HEK293 (cell line): Measurements from ENCODE around the gene INTS7.

Experiments used
- CTCF ChIA-PET: fragments of 350-600 bp; formaldehyde crosslinking; extraction: SDS; loops from one replicate; lab custom pipeline; 2021; ENCODE audit warnings: antibody characterized with exemption; lab: Yijun Ruan, JAX
- POLR2A ChIA-PET: fragments of 300-600 bp; formaldehyde crosslinking; extraction: SDS; loops from one replicate; lab custom pipeline; 2020; ENCODE audit warnings: antibody characterized with exemption, inconsistent platforms; lab: Yijun Ruan, JAX
- H3K27ac ChIP-seq: fragments of 200-500 bp; sonication (Bioruptor generic); 2 replicates; pipeline ENCODE4 v1.5.1; 2014; ENCODE audit warnings: low read depth, low read length, control low read depth, inconsistent platforms; ENCODE audit errors: extremely low read depth
- H3K36me3 ChIP-seq, 2 experiments: fragments of 200-500 bp in 1 of 2; sonication (Bioruptor generic) in 1 of 2; 1 replicate in 1 of 2; 2 replicates in 1 of 2; pipeline ENCODE4 v1.5.1; 2014 to 2017; ENCODE audit warnings: inconsistent platforms in 2 of 2, low read length in 2 of 2; ENCODE audit not compliant: control insufficient read depth in 2 of 2, insufficient read depth in 1 of 2
- H3K4me1 ChIP-seq: fragments of 200-500 bp; sonication (Bioruptor generic); 2 replicates; pipeline ENCODE4 v1.5.1; 2014; ENCODE audit warnings: mild to moderate bottlenecking, low read length, inconsistent platforms; ENCODE audit not compliant: control insufficient read depth, insufficient read depth
- H3K4me3 ChIP-seq: 2 replicates; pipeline ENCODE4 v1.5.1; 2011; ENCODE audit warnings: low read depth, mild to moderate bottlenecking, control low read depth, low read length, moderate library complexity
- H3K9me3 ChIP-seq: fragments of 200-500 bp; sonication (Bioruptor generic); 2 replicates; pipeline ENCODE4 v1.5.1; 2014; ENCODE audit warnings: low read depth, low read length, inconsistent platforms; ENCODE audit not compliant: control insufficient read depth, insufficient read depth
- GLIS1 ChIP-seq: fragments of 450-650 bp; formaldehyde crosslinking; IDR thresholded peaks from 2 replicates; pipeline ENCODE4 v1.5.1; 2016; ENCODE audit warnings: missing biosample characterization, missing genetic modification characterization
- KLF7 ChIP-seq: fragments of 450-650 bp; formaldehyde crosslinking; IDR thresholded peaks from 2 replicates; pipeline ENCODE4 v1.5.1; 2016; ENCODE audit warnings: missing biosample characterization, missing genetic modification characterization, borderline replicate concordance
- YY2 ChIP-seq: fragments of 450-650 bp; formaldehyde crosslinking; IDR thresholded peaks from 2 replicates; pipeline ENCODE4 v1.5.1; 2016; ENCODE audit warnings: missing biosample characterization, missing genetic modification characterization
- ZNF132 ChIP-seq: fragments of 450-650 bp; formaldehyde crosslinking; IDR thresholded peaks from 2 replicates; pipeline ENCODE4 v1.5.1; 2017; ENCODE audit warnings: missing biosample characterization, missing genetic modification characterization, borderline replicate concordance
- ZNF138 ChIP-seq: fragments of 450-650 bp; formaldehyde crosslinking; IDR thresholded peaks from 2 replicates; pipeline ENCODE4 v1.5.1; 2016; ENCODE audit warnings: missing biosample characterization, missing genetic modification characterization, borderline replicate concordance
- ZNF169 ChIP-seq: fragments of 450-650 bp; formaldehyde crosslinking; IDR thresholded peaks from 2 replicates; pipeline ENCODE4 v1.5.1; 2016; ENCODE audit warnings: missing biosample characterization, missing genetic modification characterization
- ZNF223 ChIP-seq: fragments of 450-650 bp; formaldehyde crosslinking; IDR thresholded peaks from 2 replicates; pipeline ENCODE4 v1.5.1; 2016; ENCODE audit warnings: missing biosample characterization, missing genetic modification characterization
- ZNF239 ChIP-seq: fragments of 450-650 bp; formaldehyde crosslinking; IDR thresholded peaks from 2 replicates; pipeline ENCODE4 v1.5.1; 2016; ENCODE audit warnings: missing biosample characterization, missing genetic modification characterization
- ZNF248 ChIP-seq: fragments of 450-650 bp; formaldehyde crosslinking; IDR thresholded peaks from 2 replicates; pipeline ENCODE4 v1.5.1; 2017; ENCODE audit warnings: missing biosample characterization, missing genetic modification characterization
- ZNF311 ChIP-seq: fragments of 450-650 bp; formaldehyde crosslinking; IDR thresholded peaks from 2 replicates; pipeline ENCODE4 v1.5.1; 2017; ENCODE audit warnings: missing biosample characterization, missing genetic modification characterization, borderline replicate concordance
- ZNF324 ChIP-seq: fragments of 450-650 bp; formaldehyde crosslinking; IDR thresholded peaks from 2 replicates; pipeline ENCODE4 v1.5.1; 2016; ENCODE audit warnings: missing biosample characterization, missing genetic modification characterization
- ZNF335 ChIP-seq: fragments of 450-650 bp; formaldehyde crosslinking; conservative IDR thresholded peaks from 2 replicates; pipeline ENCODE4 v1.5.1; 2016; ENCODE audit warnings: missing biosample characterization, missing genetic modification characterization
- ZNF341 ChIP-seq: fragments of 450-650 bp; formaldehyde crosslinking; IDR thresholded peaks from 2 replicates; pipeline ENCODE4; 2016; ENCODE audit warnings: low read depth, missing biosample characterization, missing genetic modification characterization
- ZNF529 ChIP-seq: fragments of 450-650 bp; formaldehyde crosslinking; IDR thresholded peaks from 2 replicates; pipeline ENCODE4 v1.5.1; 2017; ENCODE audit warnings: missing genetic modification characterization, missing biosample characterization; ENCODE audit not compliant: insufficient replicate concordance
- ZNF624 ChIP-seq: fragments of 450-650 bp; formaldehyde crosslinking; IDR thresholded peaks from 2 replicates; pipeline ENCODE4 v1.5.1; 2017; ENCODE audit warnings: missing biosample characterization, missing genetic modification characterization
- ZNF670 ChIP-seq: fragments of 450-650 bp; formaldehyde crosslinking; IDR thresholded peaks from 2 replicates; pipeline ENCODE4 v1.5.1; 2016; ENCODE audit warnings: missing biosample characterization, missing genetic modification characterization, low read depth
- ZNF707 ChIP-seq: fragments of 450-650 bp; formaldehyde crosslinking; IDR thresholded peaks from 2 replicates; pipeline ENCODE4 v1.5.1; 2016; ENCODE audit warnings: missing biosample characterization, missing genetic modification characterization
- ZNF768 ChIP-seq: fragments of 450-650 bp; formaldehyde crosslinking; IDR thresholded peaks from 2 replicates; pipeline ENCODE4 v1.5.1; 2018; ENCODE audit warnings: missing biosample characterization, mild to moderate bottlenecking, missing genetic modification characterization
- ZNF830 ChIP-seq: fragments of 450-650 bp; IDR thresholded peaks from 2 replicates; pipeline ENCODE4 v1.5.0; 2018; ENCODE audit warnings: missing biosample characterization, missing genetic modification characterization, low read depth, mild to moderate bottlenecking, moderate library complexity
- ZSCAN16 ChIP-seq: fragments of 450-650 bp; formaldehyde crosslinking; IDR thresholded peaks from 2 replicates; pipeline ENCODE4 v1.5.1; 2016; ENCODE audit warnings: missing biosample characterization, missing genetic modification characterization
- ZXDB ChIP-seq: fragments of 450-650 bp; formaldehyde crosslinking; IDR thresholded peaks from 2 replicates; pipeline ENCODE4 v1.5.1; 2016; ENCODE audit warnings: missing biosample characterization, missing genetic modification characterization
- TF ChIP-seq, protein P1 (sequence below): fragments of 450-650 bp; formaldehyde crosslinking; IDR thresholded peaks from 2 replicates; pipeline ENCODE4 v1.5.1; 2017; ENCODE audit warnings: missing biosample characterization, missing genetic modification characterization
- TF ChIP-seq, protein P2 (sequence below): fragments of 450-650 bp; formaldehyde crosslinking; IDR thresholded peaks from 2 replicates; pipeline ENCODE4 v1.5.1; 2017; ENCODE audit warnings: missing biosample characterization, missing genetic modification characterization
- TF ChIP-seq, protein P3 (sequence below): fragments of 450-650 bp; formaldehyde crosslinking; IDR thresholded peaks from 2 replicates; pipeline ENCODE4 v1.5.1; 2016; ENCODE audit warnings: missing biosample characterization, missing genetic modification characterization, low read depth
- TF ChIP-seq, protein P4 (sequence below): fragments of 450-650 bp; formaldehyde crosslinking; IDR thresholded peaks from 2 replicates; pipeline ENCODE4 v1.5.1; 2016; ENCODE audit warnings: missing biosample characterization, missing genetic modification characterization, borderline replicate concordance

INTS7 gene

DNA sequence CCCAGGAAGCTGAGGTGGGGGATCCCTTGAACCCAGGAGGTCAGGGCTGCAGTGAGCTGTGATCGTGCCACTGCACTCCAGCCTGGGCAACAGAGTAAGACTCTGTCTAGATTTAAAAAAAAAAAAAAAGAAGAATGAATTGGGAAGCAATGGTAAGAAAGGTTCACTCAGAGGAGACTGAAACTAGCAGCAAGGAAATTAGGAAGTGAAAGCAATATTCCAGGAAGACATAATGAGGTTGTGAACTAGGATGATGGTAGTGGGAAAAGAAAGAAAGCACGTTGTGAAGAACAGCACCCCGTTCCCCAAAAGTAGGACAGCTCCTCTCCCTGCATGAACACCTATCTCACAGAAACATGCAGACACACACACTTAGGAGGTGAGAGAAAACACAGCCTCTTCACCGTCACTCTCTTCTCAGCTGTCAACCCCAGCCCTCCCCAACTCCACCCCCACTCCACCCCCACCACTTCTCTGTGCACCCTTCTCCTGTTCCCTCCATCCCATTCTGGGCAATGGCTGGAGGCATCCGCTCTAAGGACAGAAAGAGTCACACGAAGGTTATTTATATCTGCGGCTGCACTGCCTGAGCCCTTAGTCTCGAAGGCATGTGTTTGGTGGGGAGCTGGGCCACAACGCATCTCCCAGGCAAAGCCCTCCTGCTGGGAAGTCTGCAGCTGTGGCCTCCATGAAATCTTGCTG is 103.0 kb downstream of the INTS7 start:
- Histone ChIP-seq H3K36me3 (no peaks in the 10 kb centered on the region), H3K9me3 (no peaks in the 10 kb centered on the region), H3K4me3 (no peak overlapping the region), H3K27ac (no peak overlapping the region), H3K4me1 (peaks cover 5% of the 10 kb centered on the region; the same call in 1 of the 2 replicates)
- ChIA-PET POLR2A (no interaction called here), CTCF (no interaction called here)
- TF ChIP-seq ZNF768 (tag by site-specific recombination) (no peak), ZNF670 (tag by site-specific recombination) (no peak), ZSCAN16 (tag by site-specific recombination) (no peak), ZNF707 (tag by site-specific recombination) (no peak), ZNF324 (no peak), GLIS1 (tag by site-specific recombination) (no peak), ZNF138 (tag by site-specific recombination) (no peak), ZNF132 (tag by site-specific recombination) (no peak), ZNF248 (tag by site-specific recombination) (no peak), ZNF311 (tag by site-specific recombination) (no peak), ZXDB (tag by site-specific recombination) (no peak), ZNF830 (tag by site-specific recombination) (no peak), ZNF624 (no peak)
- TF ChIP-seq, protein P1, sequence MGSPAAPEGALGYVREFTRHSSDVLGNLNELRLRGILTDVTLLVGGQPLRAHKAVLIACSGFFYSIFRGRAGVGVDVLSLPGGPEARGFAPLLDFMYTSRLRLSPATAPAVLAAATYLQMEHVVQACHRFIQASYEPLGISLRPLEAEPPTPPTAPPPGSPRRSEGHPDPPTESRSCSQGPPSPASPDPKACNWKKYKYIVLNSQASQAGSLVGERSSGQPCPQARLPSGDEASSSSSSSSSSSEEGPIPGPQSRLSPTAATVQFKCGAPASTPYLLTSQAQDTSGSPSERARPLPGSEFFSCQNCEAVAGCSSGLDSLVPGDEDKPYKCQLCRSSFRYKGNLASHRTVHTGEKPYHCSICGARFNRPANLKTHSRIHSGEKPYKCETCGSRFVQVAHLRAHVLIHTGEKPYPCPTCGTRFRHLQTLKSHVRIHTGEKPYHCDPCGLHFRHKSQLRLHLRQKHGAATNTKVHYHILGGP (tag by site-specific recombination): no peak
- TF ChIP-seq, protein P2, sequence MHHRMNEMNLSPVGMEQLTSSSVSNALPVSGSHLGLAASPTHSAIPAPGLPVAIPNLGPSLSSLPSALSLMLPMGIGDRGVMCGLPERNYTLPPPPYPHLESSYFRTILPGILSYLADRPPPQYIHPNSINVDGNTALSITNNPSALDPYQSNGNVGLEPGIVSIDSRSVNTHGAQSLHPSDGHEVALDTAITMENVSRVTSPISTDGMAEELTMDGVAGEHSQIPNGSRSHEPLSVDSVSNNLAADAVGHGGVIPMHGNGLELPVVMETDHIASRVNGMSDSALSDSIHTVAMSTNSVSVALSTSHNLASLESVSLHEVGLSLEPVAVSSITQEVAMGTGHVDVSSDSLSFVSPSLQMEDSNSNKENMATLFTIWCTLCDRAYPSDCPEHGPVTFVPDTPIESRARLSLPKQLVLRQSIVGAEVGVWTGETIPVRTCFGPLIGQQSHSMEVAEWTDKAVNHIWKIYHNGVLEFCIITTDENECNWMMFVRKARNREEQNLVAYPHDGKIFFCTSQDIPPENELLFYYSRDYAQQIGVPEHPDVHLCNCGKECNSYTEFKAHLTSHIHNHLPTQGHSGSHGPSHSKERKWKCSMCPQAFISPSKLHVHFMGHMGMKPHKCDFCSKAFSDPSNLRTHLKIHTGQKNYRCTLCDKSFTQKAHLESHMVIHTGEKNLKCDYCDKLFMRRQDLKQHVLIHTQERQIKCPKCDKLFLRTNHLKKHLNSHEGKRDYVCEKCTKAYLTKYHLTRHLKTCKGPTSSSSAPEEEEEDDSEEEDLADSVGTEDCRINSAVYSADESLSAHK (tag by site-specific recombination): no peak

DNA sequence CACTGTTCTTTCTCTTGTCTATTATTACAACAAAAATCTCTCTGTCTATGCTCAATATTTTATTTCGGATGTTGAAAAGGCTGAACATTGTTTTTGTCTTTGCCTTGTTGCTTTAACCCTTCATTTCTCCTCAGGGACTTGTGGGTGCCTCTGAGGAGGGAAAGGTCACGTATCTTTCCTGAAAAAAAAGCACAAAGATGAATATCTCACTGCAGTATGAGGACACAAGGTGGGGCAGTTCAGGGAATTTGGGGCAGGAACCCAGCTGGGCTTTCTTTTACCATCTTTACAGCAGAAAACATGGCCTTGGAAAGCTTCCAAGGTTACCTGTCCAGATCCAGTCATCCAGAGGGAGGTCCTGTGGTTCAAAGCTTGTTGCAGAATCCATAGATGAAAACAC is 105.7 kb downstream of the INTS7 start:
- CTCF ChIA-PET: interaction anchor here (0.7 to 1.8 kb wide), 3 partner anchors 54 to 289 kb away, joined by 5 to 6 read pairs (median 5); no protein-coding TSS in a partner anchor
- H3K27ac ChIP-seq: no peak overlapping the region; the same call in 1 of the 2 replicates
- peaks cover 5% of the 10 kb centered on the region; the same call in 1 of the 2 replicates for H3K4me1 ChIP-seq
- TF ChIP-seq ZNF248 (tag by site-specific recombination) (no peak), YY2 (tag by site-specific recombination) (no peak), ZNF223 (tag by site-specific recombination) (no peak), ZNF239 (tag by site-specific recombination) (no peak), ZNF335 (no peak), KLF7 (tag by site-specific recombination) (no peak), ZNF341 (tag by site-specific recombination) (no peak), ZNF169 (no peak), ZNF529 (tag by site-specific recombination) (no peak)
- TF ChIP-seq, protein P3, sequence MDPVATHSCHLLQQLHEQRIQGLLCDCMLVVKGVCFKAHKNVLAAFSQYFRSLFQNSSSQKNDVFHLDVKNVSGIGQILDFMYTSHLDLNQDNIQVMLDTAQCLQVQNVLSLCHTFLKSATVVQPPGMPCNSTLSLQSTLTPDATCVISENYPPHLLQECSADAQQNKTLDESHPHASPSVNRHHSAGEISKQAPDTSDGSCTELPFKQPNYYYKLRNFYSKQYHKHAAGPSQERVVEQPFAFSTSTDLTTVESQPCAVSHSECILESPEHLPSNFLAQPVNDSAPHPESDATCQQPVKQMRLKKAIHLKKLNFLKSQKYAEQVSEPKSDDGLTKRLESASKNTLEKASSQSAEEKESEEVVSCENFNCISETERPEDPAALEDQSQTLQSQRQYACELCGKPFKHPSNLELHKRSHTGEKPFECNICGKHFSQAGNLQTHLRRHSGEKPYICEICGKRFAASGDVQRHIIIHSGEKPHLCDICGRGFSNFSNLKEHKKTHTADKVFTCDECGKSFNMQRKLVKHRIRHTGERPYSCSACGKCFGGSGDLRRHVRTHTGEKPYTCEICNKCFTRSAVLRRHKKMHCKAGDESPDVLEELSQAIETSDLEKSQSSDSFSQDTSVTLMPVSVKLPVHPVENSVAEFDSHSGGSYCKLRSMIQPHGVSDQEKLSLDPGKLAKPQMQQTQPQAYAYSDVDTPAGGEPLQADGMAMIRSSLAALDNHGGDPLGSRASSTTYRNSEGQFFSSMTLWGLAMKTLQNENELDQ (tag by site-specific recombination): no peak
- TF ChIP-seq, protein P4, sequence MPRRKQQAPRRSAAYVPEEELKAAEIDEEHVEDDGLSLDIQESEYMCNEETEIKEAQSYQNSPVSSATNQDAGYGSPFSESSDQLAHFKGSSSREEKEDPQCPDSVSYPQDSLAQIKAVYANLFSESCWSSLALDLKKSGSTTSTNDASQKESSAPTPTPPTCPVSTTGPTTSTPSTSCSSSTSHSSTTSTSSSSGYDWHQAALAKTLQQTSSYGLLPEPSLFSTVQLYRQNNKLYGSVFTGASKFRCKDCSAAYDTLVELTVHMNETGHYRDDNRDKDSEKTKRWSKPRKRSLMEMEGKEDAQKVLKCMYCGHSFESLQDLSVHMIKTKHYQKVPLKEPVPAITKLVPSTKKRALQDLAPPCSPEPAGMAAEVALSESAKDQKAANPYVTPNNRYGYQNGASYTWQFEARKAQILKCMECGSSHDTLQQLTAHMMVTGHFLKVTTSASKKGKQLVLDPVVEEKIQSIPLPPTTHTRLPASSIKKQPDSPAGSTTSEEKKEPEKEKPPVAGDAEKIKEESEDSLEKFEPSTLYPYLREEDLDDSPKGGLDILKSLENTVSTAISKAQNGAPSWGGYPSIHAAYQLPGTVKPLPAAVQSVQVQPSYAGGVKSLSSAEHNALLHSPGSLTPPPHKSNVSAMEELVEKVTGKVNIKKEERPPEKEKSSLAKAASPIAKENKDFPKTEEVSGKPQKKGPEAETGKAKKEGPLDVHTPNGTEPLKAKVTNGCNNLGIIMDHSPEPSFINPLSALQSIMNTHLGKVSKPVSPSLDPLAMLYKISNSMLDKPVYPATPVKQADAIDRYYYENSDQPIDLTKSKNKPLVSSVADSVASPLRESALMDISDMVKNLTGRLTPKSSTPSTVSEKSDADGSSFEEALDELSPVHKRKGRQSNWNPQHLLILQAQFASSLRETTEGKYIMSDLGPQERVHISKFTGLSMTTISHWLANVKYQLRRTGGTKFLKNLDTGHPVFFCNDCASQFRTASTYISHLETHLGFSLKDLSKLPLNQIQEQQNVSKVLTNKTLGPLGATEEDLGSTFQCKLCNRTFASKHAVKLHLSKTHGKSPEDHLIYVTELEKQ (tag by site-specific recombination): no peak
- no peaks in the 10 kb centered on the region for H3K9me3 ChIP-seq
- POLR2A ChIA-PET: no interaction called here
- H3K4me3 ChIP-seq: no peak overlapping the region
- H3K36me3 ChIP-seq: no peaks in the 10 kb centered on the region
